Stomach (tissue), 9 donors: ENCODE measurements around the gene RPRD2. TPM values are rescaled to one million over a fixed set of nuclear protein-coding genes. Genes with fewer than 3 reads are reported as not detected.

ENCODE experiments used
- DNase-seq, 2 donors: peaks; one replicate each; pipeline versions ENCODE4 v3.0.0 to v3.0.0-alpha.2; 2013 to 2019
- H3K27ac ChIP-seq, 5 donors: fragments of 200-600 bp in 4 of 5; sonication (generic) in 4 of 5; one replicate each; pipeline ENCODE4 v1.5.1; 2013 to 2019; ENCODE audit warnings: mild to moderate bottlenecking in 1 of 5, moderate library complexity in 1 of 5
- H3K27me3 ChIP-seq, 3 donors: fragments of 200-600 bp; sonication (generic); one replicate each; pipeline ENCODE4 v1.5.1; 2017 to 2019; ENCODE audit warnings: mixed run types in 1 of 3
- H3K36me3 ChIP-seq, 4 donors: fragments of 200-600 bp; sonication (generic); 1 replicate in 3 of 4; 2 replicates in 1 of 4; pipeline ENCODE4 v1.5.1; 2016 to 2019
- H3K4me1 ChIP-seq, 4 donors: fragments of 200-600 bp; sonication (generic); one replicate each; pipeline ENCODE4 v1.5.1; 2016 to 2019
- H3K4me3 ChIP-seq, 4 donors: fragments of 200-600 bp; sonication (generic) in 3 of 4; one replicate each; pipeline ENCODE4 v1.5.1; 2016 to 2019; ENCODE audit warnings: mild to moderate bottlenecking in 1 of 4
- H3K9me3 ChIP-seq, 4 donors: fragments of 200-600 bp; sonication (generic); one replicate each; pipeline ENCODE4 v1.5.1; 2016 to 2019
- EP300 ChIP-seq: sonication (generic); formaldehyde crosslinking; IDR thresholded peaks from one replicate; pipeline ENCODE4 v1.6.1; 2017; ENCODE audit warnings: antibody characterized with exemption
- POLR2A ChIP-seq, 4 donors: fragments of 450-650 bp; IDR thresholded peaks; one replicate each; pipeline ENCODE4 v1.6.1; 2016; ENCODE audit warnings: antibody characterized with exemption in 4 of 4, control low read depth in 2 of 4, mild to moderate bottlenecking in 1 of 4, moderate library complexity in 1 of 4
- POLR2AphosphoS5 ChIP-seq, 3 donors: sonication (generic); formaldehyde crosslinking; IDR thresholded peaks; one replicate each; pipeline ENCODE4 v1.6.1; 2016; ENCODE audit warnings: antibody characterized with exemption in 3 of 3
- WGBS, 5 donors: extraction: QIAGEN DNeasy Blood & Tissue Kit in 3 of 5; methylation state at CpG; one replicate each; pipeline versions ENCODE4 v1.1.5 to v1.1.7; 2013 to 2018; 5-methylcytosine and 5-hydroxymethylcytosine counted together
- intact Hi-C: fragments of 100-400 bp; cut with DNase I; formaldehyde crosslinking; loops from one replicate; pipeline ENCODE4 v1.15.1; 2023; ENCODE audit warnings: low total_unique reads
- polyA plus RNA-seq, 3 donors: library from polyadenylated mRNA; stranded (reverse); fragments of 200-250 nt; gene quantifications; one replicate each; pipeline ENCODE4 v1.2.3, GENCODE V29; 2013
- total RNA-seq, 5 donors: library from RNA; depleted of rRNA; stranded (reverse); fragments of >200 nt; gene quantifications; one replicate each; pipeline versions ENCODE4 v1.1.0 to v1.2.3, GENCODE V29; 2014 to 2016
- TF ChIP-seq, protein P1 (sequence below), 7 experiments: fragments of 450-650 bp in 4 of 7; fragments of 200-600 bp in 3 of 7; sonication (generic) in 3 of 7; IDR thresholded peaks; one replicate each; pipeline ENCODE4 v1.5.1; 2016 to 2019; ENCODE audit warnings: antibody characterized with exemption in 7 of 7, control low read depth in 2 of 7, mild to moderate bottlenecking in 1 of 7
- donor health status: healthy with polysubstance abuse.
- donor health status: Bipolar disorder and iron deficiency.
- donor health status: healthy.

RPRD2 gene
- total and polyA plus RNA-seq, 8 donors = 4.5 to 41.4 (median 12.3) TPM

DNA sequence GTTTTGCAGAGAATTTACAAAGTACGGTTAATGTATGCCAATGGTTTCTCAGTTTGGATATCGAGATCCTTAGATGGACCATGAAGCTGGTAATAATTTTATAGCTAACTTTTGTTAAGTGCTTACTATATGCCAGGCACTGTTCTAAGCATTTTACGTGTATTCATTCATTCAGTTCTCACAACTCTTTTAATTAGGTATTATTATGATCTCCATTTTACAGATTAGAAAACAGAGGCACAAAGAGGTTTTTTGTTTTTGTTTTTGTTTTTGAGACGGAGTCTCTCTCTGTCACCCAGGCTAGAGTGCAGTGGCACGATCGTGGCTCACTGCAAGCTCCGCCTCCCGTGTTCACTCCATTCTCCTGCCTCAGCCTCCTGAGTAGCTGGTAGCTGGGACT lies 7.2 kb downstream of the RPRD2 start:
- WGBS, 5 donors = 87 to 95% (median 93%) methylated on average over 8 of the region's 8 CpGs
- Histone ChIP-seq H3K36me3 (no peaks in the 10 kb centered on the region), H3K4me1 (peaks cover 15 to 90% (median 54%) of the 10 kb centered on the region in 4 donors), H3K27ac (no peak overlapping the region), H3K27me3 (no peaks in the 10 kb centered on the region), H3K9me3 (no peaks in the 10 kb centered on the region), H3K4me3 (no peak overlapping the region)
- DNase-seq = no peak
- TF ChIP-seq, protein P1, sequence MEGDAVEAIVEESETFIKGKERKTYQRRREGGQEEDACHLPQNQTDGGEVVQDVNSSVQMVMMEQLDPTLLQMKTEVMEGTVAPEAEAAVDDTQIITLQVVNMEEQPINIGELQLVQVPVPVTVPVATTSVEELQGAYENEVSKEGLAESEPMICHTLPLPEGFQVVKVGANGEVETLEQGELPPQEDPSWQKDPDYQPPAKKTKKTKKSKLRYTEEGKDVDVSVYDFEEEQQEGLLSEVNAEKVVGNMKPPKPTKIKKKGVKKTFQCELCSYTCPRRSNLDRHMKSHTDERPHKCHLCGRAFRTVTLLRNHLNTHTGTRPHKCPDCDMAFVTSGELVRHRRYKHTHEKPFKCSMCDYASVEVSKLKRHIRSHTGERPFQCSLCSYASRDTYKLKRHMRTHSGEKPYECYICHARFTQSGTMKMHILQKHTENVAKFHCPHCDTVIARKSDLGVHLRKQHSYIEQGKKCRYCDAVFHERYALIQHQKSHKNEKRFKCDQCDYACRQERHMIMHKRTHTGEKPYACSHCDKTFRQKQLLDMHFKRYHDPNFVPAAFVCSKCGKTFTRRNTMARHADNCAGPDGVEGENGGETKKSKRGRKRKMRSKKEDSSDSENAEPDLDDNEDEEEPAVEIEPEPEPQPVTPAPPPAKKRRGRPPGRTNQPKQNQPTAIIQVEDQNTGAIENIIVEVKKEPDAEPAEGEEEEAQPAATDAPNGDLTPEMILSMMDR (IDR thresholded peaks at IDR 0.05) = no peak
- no peak for TF ChIP-seq POLR2A (IDR thresholded peaks at IDR 0.05)
- TF ChIP-seq POLR2AphosphoS5 (IDR thresholded peaks at IDR 0.05) = no peak
- no peak for TF ChIP-seq EP300
- intact Hi-C loops = no loop called here

DNA sequence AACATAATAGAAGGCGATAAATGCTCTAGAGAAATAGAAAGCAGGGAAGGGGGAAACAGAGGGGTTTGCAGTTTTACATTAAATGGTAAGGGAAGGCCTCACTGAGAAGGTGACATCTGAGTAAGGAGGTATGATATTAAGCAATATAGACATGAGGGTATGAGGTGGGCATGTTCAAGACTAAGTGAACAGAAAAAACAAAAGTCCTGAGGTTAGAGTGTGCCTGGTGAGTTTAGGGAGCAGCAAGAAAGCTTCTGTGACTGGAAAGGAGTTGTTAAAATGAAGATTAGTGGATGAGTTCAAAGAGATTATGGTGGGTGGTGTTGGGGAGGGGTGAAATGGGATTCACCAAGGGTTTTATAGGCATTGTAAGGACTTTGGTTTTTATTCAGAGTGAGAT lies 8.6 kb downstream of the RPRD2 start:
- Histone ChIP-seq H3K36me3 (no peaks in the 10 kb centered on the region), H3K4me1 (peaks cover 9 to 84% (median 43%) of the 10 kb centered on the region in 4 donors), H3K27ac (no peak overlapping the region), H3K27me3 (no peaks in the 10 kb centered on the region), H3K4me3 (no peak overlapping the region), H3K9me3 (no peaks in the 10 kb centered on the region)
- WGBS, 5 donors = 57 to 100% (median 87%) methylated on average over 1 of the region's 1 CpG
- TF ChIP-seq POLR2A (IDR thresholded peaks at IDR 0.05) = no peak
- TF ChIP-seq, protein P1 (IDR thresholded peaks at IDR 0.05) = no peak
- no peak for TF ChIP-seq EP300
- TF ChIP-seq POLR2AphosphoS5 (IDR thresholded peaks at IDR 0.05) = no peak
- intact Hi-C loops = no loop called here
- DNase-seq = no peak

DNA sequence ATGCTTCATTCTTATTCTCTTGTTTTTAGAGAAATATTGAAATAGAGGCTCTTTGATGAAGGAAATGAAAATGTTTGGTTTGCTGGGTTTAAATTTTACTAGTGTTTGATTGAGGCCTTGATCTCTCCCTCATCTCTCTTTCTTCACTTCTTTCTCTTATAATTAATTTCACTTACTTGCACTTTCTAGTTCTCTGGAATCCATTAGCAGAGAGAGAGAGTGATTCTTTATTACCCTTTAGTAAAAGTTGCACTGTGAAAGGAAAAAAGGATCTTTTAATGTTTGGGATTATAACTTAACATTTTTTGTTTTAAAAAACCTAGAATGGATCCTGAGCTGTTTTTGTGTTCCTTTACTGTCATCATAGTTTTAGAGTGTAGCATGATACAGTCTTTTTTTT lies 12.2 kb downstream of the RPRD2 start:
- H3K27ac ChIP-seq = no peak overlapping the region
- no peak for DNase-seq
- H3K9me3 ChIP-seq = no peaks in the 10 kb centered on the region
- intact Hi-C loops = no loop called here
- no peaks in the 10 kb centered on the region for H3K36me3 ChIP-seq
- no peaks in the 10 kb centered on the region for H3K27me3 ChIP-seq
- no peak overlapping the region for H3K4me3 ChIP-seq
- TF ChIP-seq EP300 (no peak), POLR2AphosphoS5 (IDR thresholded peaks at IDR 0.05) (no peak), POLR2A (IDR thresholded peaks at IDR 0.05) (no peak)
- TF ChIP-seq, protein P1 (IDR thresholded peaks at IDR 0.05) = no peak
- peaks cover 5 to 58% (median 29%) of the 10 kb centered on the region in 4 donors for H3K4me1 ChIP-seq

DNA sequence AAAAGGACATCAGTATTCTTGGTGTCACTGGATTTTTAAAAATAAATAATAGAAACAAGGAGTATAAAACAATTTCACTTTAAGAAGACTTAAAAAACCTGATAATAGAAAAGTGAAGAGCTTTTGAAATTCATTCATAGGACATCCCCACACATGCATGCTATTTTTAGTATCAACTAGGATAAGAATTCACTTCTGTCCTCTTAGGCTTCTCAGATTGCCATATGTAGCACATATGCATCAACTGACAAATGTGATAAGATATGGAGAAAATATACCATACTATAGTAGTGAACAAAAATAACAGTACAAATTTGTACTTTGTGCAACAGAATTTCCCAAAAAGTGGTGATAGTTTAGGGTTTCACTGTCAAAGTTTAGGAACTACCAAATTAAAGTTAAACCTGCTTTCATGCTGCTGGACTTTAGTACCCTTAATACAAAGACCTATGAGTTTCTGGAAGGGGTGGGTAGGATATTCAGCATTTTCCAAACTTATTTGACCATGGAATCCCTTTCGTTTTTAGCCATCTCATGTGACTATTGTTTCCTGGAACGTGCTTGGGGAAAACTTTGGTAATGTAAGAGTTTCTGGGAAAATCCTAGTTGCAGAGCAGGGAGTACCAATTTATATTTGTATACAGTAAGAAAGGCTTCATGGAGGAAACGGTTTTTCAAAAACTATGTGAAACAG lies 19.8 kb downstream of the RPRD2 start:
- TF ChIP-seq POLR2A (IDR thresholded peaks at IDR 0.05) (no peak), EP300 (no peak), POLR2AphosphoS5 (IDR thresholded peaks at IDR 0.05) (no peak)
- TF ChIP-seq, protein P1 (IDR thresholded peaks at IDR 0.05) = no peak
- Histone ChIP-seq H3K4me1 (peaks cover 0 to 60% (median 26%) of the 10 kb centered on the region in 4 donors), H3K36me3 (no peaks in the 10 kb centered on the region), H3K9me3 (no peaks in the 10 kb centered on the region), H3K27me3 (no peaks in the 10 kb centered on the region), H3K27ac (no peak overlapping the region), H3K4me3 (no peak overlapping the region)
- no peak for DNase-seq
- intact Hi-C loops = no loop called here
- 45 to 52% (median 51%) methylated on average over 3 of the region's 3 CpGs for WGBS, 5 donors
